Mammary epithelial cell (primary cell): ENCODE data around the gene ABTB1.

ENCODE experiments used
- CTCF ChIP-seq, 2 donors: IDR thresholded peaks in 1 of 2; conservative IDR thresholded peaks in 1 of 2; 2 replicates each; pipeline ENCODE4 v1.5.1; 2011 to 2012; ENCODE audit warnings: inconsistent platforms in 2 of 2, low read length in 2 of 2, mild to moderate bottlenecking in 2 of 2, control low read depth in 1 of 2, low read depth in 1 of 2; ENCODE audit not compliant: insufficient read depth in 1 of 2; ENCODE audit errors: extremely low read depth in 1 of 2
- EZH2 ChIP-seq: IDR thresholded peaks from 2 replicates; pipeline ENCODE4 v1.6.1; 2012; ENCODE audit warnings: low read length, inconsistent platforms, borderline replicate concordance

GRCh38 chr3:127650236-127650635 is 22.5 kb upstream of the ABTB1 start:
- TF ChIP-seq CTCF (conservative IDR thresholded peaks at IDR 0.05 in 1 of 2, IDR thresholded peaks at IDR 0.05 in 1 of 2; ENCODE audit: extremely low read depth in 1 of 2, insufficient read depth in 1 of 2, low read depth in 1 of 2, low read length in 2 of 2) (no peak), EZH2 (no peak)
